ENCODE data around the gene HHLA2.
A peak's percentile ranks its signal among the peaks of the same experiment; 100 is the strongest.

- TF ChIP-seq POLR2AphosphoS5 (IDR thresholded peaks at IDR 0.05) (peak; percentile 78), CTCF (IDR thresholded peaks at IDR 0.05) (no peak)
Observed at GRCh38 chr3:108412121-108412750, 115.9 kb downstream of the HHLA2 start.

All from prostate gland (tissue), 2 donors.